22Rv1 (cell line): Measurements from ENCODE around the gene C1R.
"Not testable (repeated sequence)": the region's sequence is repeated elsewhere in the genome, so short reads cannot be mapped to it uniquely, and the experiment has no call there.

Experiments
- H3K27ac ChIP-seq: fragments of 450-650 bp; 2 replicates; pipeline ENCODE4 v1.5.1; 2017
- CTCF ChIP-seq: fragments of 450-650 bp; IDR thresholded peaks from 2 replicates; pipeline ENCODE4 v1.5.1; 2017; ENCODE audit warnings: mild to moderate bottlenecking
- ZFX ChIP-seq: fragments of 450-650 bp; IDR thresholded peaks from 2 replicates; pipeline ENCODE4 v1.6.1; 2017; ENCODE audit warnings: antibody characterized with exemption, borderline replicate concordance

The C1R gene

GRCh38 chr12:7110661-7111060 is 18.4 kb upstream of the C1R start:
- H3K27ac ChIP-seq = no peak overlapping the region
- no peak for TF ChIP-seq CTCF
- TF ChIP-seq ZFX = no peak

GRCh38 chr12:7109572-7109920 is 17.3 kb upstream of the C1R start:
- 0 out of 2 replicates have a peak, but pooled peaks have one; percentile 42 for TF ChIP-seq CTCF
- no peak for TF ChIP-seq ZFX

GRCh38 chr12:7108796-7109571 is 16.7 kb upstream of the C1R start, which contains the start of gene C1RL:
TSS of gene C1RL (minus strand) at chr12:7109214. CDS start at chr12:7109180, 34 bp downstream.
- TF ChIP-seq CTCF (peak; percentile 98), ZFX (no peak)
- no peak within 1 kb of the TSS for H3K27ac ChIP-seq

More at GRCh38 chr12:7109572-7109920, 17.3 kb upstream of the C1R start:
- no peak overlapping the region for H3K27ac ChIP-seq

- no peak for TF ChIP-seq ZFX
- TF ChIP-seq CTCF = no peak
- no peak overlapping the region for H3K27ac ChIP-seq
Measured at GRCh38 chr12:7108003-7108795, 16.0 kb upstream of the C1R start.

GRCh38 chr12:7107636-7108002 is 15.4 kb upstream of the C1R start:
- H3K27ac ChIP-seq = no peak overlapping the region
- TF ChIP-seq ZFX (no peak), CTCF (no peak)

GRCh38 chr12:7107181-7107580 is 14.9 kb upstream of the C1R start:
- H3K27ac ChIP-seq = not testable (repeated sequence)

GRCh38 chr12:7106082-7106481 is 13.8 kb upstream of the C1R start:
- TF ChIP-seq ZFX = no peak
- TF ChIP-seq CTCF = no peak
- no peak overlapping the region for H3K27ac ChIP-seq
